GM11168 (cell line): ENCODE results near the gene GAK.
"Not testable (repeated sequence)": the region's sequence is repeated elsewhere in the genome, so short reads cannot be mapped to it uniquely, and the experiment has no call there.

ENCODE experiments used
- in situ Hi-C: fragments of 300-500 bp; cut with MboI; formaldehyde crosslinking; loops from one replicate; pipeline ENCODE4 v1.12.0; 2022; ENCODE audit warnings: low sequenced_read_pairs; ENCODE audit not compliant: unreplicated experiment

Gene GAK

DNA sequence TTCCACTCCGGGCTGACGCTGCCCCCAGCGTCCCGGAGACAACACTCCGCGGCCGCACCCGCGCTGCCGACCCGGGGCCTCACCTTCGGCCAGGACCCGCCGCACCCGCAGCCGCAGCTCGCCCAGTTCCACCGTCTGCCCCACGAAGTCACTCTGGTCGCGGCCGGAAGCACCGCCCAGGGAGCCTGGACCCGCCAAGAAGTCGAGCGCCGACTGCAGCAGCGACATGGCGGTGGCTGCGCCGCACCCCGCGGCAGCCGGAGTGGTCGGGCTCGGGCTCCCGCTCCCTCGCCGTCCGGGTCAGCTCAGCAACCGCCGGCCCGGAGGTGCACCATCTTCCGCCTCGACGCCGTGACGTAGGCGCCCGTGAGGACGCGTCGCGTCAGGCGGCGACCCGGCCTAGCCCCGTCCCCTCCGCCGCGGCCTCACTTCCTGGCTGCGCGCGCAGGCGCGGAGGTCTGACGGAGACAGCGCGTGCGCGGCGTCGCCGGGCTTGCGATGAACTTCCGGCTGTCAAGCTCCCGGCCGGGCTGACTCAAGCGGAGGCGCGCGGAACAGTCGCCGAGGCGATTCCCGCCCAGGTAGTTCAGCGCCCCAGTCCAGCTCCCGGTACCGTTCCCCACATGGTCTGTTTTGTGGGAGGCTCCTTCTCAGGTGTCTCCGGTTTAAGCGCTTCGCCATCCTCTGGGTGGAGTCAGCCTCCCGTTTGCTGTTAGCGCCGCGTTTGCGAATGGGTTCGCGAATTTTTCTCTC lies at the start of gene GAK, which contains the start of gene TMEM175:
GAK (minus strand) TSS at position 357 of the 753 bp plus-strand sequence; CDS start at position 228, 129 bp downstream.
TMEM175 (plus strand) TSS at position 501 of the 753 bp plus-strand sequence. CDS start 15,280 bp downstream, outside the sequence.
- in situ Hi-C loops = no loop called here

DNA sequence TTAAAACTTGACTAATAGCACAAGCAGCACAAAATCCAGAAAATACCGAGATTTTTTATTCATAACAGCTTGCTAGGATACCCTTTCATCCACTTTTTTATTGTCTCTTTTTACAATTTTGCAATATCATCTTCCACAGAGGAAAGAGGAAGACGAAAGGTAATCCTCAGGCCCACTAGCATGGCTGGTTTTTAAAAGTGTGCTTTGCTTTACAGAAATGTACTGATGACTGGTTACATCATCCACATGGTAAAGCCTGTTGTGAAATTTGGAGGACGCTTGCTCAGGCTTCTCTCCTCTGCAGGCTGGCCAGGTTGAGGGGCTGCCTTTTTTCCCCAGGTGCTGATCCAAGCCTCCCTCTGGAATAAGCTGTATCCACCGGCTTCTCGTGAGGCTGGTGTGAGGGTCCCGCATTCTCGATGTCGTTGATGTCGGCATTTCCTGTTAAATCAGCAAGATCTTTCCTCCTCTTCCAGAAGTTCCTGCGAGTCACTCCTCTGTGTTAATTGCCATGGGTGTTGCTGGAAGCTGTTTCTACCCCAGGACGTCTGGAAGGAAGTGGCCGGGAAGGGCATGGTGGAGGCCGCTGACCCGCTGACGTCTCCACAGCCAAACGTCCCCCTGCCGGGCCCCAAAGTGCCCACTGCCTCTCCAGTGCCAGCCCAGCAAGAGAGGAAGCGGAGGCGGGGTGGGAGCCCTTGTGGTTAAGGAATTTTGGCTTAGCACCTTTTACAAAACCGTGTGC lies 47.0 kb upstream of the GAK start:
- in situ Hi-C loops = no loop called here

DNA sequence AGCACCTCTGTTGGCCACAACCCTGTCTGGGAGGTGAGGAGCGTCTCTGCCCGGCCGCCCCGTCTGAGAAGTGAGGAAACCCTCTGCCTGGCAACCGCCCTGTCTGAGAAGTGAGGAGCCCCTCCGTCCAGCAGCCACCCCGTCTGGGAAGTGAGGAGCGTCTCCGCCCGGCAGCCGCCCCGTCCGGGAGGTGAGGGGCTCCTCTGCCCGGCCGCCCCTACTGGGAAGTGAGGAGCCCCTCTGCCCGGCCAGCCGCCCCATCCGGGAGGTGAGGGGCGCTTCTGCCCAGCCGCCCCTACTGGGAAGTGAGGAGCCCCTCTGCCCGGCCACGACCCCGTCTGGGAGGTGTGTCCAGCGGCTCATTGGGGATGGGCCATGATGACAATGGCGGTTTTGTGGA lies 43.9 kb upstream of the GAK start:
- in situ Hi-C loops = not testable (repeated sequence)

DNA sequence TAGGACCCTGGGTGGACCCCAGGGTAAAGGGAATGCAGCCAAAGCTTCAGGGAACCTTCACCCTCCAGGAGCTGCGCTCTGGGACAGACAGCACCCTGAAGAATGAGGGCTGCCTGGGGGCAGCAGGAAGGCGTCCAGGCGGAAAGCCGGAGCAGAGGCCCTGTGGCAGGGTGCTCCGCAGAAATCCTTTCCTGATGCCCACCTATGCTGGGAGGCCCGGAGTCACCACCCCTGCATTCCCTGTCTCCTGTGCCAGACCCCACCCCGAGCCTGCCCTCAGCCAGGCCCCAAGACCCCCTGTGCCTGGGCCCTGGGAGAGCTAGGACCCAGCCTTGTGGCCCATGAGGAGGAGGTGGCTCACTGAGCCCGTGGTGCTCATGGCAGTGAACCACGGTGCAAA lies 42.6 kb upstream of the GAK start:
- in situ Hi-C loops = no loop called here

DNA sequence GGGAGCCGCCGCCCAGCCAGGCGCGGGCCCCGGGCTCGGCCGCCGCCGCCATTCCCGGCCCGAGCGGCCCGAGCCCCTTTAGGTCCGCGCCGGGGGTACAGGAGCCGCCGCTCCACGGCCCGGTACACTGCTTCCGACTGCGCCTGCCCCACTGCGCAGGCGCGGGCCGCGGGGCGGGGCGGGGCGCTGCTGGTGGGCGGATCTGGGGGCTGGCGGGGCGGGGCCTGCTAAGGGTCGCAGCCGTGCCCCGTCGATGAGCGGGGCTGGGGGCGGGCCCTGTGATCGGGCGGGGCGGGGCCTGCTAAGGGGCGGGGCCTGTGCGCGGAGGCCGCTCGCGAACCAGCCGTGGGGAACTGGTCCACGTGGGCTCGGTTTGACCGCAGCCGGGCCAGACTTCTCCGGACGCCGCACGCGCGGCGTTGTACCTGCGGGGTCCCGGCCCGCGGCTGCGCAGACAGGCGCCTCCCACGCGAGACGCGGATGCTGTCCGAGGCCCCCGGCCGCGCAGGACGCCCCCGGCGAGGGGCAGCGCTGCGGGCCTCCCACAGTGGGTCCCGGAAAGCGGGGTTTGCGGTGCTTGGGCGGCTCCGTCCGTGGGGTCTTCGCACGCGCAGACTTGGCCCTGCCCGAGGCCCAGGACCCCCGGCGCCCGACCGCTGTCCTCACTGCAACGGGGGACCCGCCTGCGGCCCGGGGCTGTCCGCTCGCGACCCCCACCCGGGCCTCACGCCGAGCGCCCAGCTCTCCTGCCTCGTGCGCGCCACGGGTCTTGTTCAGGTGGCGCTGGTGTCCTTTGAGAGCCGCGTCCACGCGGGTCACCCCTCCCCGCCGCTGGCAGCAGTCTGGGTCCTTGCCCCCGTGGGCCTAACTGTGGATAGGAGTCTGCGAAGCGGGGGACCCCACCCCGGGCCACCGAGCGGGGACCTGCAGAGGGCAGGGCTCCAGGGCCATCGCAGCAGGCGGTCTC lies 41.6 kb upstream of the GAK start, which contains the start of gene DGKQ:
DGKQ (minus strand) TSS at position 139 of the 967 bp plus-strand sequence; CDS start at position 52, 87 bp downstream.
- in situ Hi-C loops = no loop called here

DNA sequence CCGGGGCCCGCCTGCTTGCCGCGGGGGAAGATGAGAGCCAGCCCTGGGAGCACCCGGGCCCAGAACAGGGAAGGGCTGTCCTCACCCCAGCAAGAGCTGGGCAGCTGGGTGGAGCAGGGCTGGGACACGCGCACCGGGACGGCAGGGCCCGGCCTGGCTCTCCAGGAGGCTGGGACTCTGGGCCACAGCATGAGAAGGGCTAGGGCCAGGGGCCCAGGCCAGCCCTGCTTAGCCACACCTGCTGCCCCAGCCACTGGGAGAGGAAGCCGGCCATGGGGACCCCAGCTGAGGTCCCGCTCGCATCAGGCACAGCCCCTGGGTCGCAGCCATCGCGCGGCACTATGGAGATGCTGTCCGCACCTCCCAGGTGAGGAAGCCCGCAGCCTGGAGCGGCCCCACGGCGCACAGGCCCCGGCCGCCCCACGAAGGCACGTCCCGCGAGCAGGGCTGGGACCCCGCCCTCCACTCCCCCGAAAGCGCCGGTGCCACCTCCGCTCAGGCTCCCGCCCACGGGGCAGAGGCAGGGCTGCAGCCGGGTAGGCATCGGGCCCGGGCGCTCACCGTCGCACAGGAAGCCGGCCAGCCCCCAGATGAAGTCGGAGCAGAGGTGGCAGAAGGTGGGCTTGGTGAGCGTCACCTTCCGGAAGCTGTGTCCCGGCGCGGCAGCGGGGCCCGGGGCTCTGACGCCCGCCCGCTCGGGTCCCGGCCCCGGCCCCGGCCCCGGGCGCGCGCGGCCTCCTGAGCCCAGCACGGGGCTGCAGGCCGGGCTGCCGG lies 40.7 kb upstream of the GAK start:
- in situ Hi-C loops = no loop called here

DNA sequence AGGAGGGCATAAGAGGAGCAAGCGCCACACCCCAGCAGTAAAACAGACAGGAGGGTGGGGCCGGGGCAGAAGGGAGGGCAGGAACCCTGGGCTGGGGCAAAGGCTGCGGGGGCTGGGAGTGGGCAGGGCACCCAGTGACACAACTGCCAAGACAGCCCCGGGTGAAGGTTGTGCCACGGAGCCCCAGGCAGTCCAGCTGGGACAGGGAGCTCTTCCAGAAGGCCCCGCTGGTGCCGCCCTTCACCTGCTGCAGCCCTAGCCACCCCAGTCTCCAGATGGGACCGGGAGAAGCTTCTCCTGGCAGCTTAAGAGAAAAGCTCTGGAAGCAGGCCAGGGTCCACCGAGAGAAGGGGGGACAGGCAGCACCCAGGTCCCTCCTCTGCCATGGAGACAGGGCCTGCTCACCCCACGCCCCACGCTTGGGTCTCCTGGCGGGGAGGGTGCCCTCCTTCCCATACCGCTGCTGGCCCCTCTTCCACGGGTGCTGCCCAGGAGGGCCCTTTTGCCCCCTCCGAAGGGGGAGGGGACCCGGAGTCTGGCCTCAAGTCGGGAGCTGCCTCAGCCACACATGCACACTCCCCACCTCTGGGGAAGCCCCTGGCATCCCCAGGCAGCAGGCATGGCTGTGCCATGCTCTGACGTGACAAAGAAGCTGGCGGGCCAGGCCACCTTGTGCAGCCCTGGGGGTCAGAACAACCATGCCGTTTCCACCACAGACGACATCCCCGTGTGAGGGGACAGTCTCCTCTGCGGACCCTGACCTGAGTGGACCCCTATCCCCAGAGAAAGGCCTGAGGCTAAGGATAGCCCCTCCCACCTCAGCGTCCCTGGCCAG lies 39.8 kb upstream of the GAK start:
- in situ Hi-C loops = no loop called here

DNA sequence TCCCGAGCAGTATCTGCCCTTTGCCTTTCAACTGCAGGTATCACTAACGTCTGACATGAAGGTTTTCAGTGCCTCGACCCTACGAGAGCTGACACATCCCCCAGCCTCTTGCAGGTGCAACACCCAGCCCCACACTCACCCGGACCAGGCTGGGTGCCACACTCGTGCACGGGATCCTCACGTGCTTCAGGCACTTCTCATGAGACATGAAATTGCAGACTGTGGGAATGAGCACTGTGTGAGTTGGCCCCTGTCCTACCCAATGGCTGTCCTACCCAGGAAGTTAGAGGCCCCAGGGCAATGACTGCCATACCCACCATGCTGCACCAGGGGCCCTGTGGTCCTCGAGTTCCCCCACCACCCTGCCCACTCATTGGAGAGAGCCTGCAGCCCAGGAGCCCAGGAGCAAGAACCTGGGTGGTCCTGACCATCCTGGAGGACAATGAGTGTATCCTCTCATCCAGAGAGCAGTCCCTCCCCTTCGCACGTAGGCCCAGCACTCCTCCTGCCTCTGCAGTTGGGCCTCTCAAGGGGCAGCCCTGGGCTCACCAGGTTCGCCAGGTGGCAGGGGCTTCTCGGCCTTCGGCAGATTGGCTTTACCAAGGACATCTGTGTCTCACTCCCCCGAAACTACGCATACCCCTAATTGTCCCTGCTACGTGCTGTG lies 38.9 kb upstream of the GAK start:
- in situ Hi-C loops = no loop called here

DNA sequence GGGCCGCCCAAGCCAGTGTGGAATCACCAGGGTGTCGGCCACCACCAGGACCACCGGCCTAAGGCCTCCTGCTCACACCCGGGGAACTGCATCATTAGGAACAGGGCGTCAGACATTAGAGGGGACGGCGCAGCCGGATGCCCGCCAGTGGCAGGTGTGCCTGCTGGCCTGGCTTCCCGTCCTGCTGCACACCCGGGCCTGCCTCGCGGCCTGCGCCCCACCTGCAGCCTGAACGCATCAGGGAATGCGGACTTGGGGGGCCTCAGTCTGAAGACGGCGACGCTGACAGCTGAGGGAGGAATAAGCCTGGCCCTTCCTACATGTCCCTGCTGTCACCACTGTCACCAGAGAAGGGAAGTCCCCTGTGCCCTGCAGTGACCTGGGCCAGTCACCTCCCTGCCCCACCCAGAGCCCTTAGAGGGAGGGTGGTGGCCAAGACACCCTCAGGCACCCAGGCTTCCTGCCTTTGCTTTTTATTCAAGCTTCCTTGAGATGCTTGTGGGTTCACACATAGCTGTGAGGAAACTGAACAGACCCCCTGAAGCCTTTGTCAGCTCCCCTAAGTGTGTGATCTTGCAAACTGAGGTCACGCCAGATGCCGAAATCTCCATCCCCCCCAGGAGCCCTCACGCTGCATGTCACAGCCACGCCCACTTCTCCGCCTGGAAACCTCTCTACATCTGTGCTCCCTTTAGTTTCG lies 38.1 kb upstream of the GAK start:
- in situ Hi-C loops = no loop called here

DNA sequence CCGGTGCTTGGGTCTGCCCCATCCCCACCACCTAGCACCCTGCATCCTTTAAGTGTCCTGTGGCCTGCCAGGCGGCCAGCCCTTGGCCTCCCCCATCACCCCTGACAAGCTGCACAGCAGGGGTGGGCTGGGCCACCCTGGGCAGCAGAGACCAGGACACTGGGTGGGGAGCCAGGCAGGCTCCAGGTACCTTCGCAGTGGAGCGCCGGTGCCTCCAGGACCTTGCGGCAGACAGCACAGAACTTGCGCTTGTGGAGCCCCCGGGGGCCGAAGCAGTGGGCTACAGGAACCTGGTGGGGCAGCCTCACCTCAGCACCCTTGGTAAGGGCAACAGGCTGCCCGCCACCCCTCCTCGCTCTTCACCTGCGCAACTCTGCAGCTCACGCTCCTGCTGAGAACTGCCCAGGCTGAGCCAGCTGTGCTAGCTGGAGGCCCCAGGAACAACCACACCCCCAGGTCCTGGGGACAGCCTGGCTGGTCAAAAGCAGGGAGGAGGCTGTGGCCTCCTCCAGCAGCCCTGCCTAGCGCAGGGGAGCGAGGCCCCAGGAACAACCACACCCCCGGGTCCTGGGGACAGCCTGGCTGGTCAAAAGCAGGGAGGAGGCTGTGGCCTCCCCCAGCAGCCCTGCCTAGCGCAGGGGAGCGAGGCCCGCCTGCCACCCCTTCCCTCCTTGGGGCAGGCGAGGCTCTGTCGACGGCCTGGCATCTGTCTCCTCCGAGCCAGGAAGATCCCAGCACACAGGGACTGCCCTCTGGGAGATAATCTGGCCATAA lies 36.7 kb upstream of the GAK start:
- in situ Hi-C loops = no loop called here

DNA sequence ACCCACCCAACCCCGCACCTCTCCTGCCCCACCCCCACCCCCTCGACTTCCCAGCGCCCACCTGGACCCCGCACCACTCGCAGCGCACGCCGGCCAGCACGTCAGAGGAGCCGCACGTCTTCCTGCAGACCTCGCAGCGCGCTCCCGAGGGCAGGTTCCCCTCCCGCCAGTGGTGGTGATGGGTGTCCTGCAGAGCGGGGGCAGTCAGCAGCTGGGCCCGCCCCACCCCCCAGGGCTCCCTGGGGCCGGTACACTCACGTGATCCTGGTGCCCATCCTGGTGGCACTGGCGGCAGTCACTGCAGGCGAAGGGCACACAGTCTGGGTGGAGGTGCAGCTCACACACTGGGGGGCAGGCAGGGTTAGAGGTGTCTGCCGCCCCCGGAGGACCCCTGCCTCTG lies 36.1 kb upstream of the GAK start:
- in situ Hi-C loops = no loop called here

DNA sequence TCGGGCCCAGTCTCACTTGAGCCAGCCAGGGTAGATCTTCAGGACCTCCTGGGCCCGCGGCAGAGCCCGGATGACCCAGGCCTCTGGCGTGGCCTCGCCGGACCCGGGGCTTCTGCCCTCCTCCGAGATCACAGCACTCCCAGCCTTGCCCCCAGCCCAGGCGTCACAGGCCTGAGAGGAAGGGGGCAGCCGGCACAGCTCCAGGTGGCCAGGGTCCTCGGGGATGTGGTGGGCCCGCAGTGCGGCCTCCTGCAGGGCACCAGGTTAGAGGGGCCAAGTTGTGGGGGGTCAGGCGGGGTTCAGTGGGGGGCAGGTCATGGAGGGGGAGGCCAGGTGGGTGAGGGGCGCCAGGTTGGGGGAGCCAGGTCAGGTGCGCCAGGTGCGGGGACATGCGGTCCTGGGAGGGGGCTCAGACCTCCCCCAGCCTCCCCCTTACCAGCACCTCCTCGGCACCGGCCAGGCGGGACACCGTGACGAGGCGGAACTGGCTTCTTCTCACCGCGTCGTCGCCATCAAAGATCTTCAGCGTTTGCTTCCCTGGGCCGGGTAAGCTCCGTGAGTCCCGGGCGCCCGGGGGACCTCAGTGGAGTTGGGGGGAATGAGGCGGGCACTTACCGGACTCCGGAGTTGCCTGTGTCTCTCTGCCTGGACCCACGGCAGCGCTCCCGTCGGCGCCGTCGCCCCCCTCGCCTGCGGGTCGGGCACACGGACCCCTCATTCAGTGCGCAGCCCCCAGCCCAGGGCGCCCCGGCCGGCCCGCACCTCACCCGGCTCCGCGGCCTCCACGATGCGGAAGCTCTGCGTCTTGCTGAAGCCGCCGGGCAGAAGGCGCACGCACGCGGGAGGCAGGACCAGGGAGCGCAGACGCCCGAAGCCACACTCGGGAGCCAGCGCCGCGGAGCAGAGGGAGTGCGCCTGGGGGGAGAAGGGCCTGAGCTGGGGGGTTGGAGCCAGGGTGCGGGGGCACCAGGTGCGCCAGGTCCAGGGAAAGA lies 35.3 kb upstream of the GAK start:
- in situ Hi-C loops = no loop called here

DNA sequence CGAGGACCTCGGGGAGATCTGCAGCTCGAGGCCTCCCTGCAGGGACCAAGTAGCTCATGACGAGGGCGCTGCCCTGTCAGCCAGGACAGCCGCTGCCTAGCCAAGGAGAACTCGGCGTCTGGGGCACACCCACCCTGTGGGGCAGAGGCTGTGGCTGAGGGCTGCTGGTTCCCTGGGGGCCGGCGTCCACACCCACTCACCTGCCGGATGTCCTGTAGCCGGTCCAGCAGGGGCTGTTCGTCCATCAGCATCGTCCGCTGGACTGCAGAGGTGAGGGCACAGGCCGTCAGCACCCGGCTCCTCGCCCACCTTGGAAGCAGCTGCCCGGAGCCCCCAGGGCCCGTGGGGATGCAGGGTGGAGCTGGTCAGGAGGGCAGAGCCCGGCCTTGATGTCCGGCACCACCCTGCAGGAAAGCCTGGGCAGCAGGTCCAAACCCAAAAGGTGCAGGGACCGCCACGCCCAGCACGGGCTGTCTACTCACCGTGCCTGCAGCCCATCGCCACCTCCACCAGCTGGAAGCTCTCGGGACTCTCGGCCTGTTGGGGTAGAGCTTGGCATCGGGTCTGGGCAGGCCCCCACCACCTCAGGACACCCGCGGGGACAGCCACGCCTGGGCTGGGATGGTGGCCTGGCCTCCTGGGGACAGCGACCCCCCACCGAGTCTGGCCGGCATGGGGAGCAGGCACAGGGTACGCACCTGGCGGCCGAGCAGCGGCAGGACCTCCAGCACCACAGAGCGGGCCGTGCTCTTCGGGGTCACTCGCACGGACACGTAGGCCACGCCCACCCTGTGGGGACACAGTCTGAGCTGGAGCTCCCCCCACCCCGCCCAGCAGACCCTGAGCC lies 34.4 kb upstream of the GAK start:
- in situ Hi-C loops = no loop called here

DNA sequence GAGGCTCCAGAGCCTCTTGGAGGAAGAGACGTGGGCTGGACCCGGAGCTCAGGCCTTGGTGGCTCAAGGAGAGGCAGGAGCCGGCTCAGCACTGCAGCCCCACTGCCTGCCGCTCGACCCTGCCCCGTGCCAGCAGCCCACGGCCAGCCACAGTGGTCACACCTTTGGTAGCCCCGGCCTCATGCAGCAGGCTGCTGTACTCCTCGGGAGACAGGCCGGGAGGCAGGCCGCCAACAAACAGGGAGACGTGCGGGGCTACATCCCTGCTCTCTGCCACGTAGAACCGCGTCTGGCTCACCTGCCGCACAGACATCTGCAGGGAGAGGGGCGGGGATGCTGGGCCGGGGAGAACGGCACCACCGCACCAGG lies 33.6 kb upstream of the GAK start:
- in situ Hi-C loops = no loop called here
